HG03378 (cell line): ENCODE results near the gene DHX29.
"Not testable (repeated sequence)": the region's sequence is repeated elsewhere in the genome, so short reads cannot be mapped to it uniquely, and the experiment has no call there.

ENCODE experiments used
- ATAC-seq: cut with Tn5 transposase; IDR thresholded peaks from one replicate; pipeline ENCODE4 v1.9.1; 2021; ENCODE audit warnings: mild to moderate bottlenecking, moderate library complexity; ENCODE audit not compliant: unreplicated experiment

The DHX29 gene

DNA sequence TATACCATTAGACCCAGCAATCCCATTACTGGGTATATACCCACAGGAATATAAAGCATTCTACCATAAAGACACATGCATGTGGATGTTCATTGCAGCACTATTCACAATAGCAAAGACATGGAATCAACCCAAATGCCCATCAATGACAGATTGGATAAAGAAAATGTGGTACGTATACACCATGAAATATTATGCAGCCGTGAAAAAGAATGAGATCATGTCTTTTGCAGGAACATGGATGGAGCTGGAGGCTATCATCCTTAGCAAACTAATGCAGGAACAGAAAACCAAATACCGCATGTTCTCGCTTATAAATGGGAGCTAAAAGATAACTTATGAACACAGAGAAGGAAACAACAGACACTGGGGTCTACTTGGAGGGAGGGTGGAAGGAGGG, 10.7 kb upstream of the DHX29 start:
- ATAC-seq, result not testable (repeated sequence)

DNA sequence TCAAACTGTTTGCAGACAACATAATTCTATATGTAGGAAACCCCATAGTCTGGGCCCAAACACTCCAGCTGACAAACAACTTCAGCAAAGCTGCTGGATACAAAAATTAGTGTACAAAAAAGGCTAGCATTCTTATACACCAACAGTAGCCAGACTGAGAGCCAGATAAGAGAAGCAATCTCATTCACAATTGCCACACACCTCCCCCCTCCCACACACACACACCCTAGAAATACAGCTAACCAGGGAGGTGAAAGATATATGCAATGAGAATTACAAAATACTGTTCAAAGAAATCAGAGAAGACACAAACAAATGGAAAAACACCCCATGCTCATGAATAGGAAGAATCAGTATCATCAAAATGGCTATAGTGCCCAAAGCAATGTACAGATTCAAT, 9.3 kb upstream of the DHX29 start:
- no peak for ATAC-seq

DNA sequence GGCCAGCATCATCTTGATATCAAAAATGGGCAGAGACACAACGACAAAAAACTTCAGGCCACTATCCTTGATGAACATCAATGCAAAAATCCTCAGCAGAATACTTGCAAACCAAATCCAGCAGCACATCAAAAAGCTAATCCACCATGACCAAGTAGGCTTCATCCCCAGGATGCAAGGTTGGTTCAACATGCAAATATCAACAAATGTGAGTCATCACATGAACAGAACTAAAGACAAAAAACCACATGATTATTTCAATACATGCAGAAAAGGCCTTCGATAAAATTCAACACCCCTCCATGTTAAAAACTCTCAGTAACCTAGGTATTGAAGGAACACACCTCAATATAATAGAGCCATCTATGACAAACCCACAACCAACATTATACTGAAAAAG, 8.8 kb upstream of the DHX29 start:
- no peak for ATAC-seq

DNA sequence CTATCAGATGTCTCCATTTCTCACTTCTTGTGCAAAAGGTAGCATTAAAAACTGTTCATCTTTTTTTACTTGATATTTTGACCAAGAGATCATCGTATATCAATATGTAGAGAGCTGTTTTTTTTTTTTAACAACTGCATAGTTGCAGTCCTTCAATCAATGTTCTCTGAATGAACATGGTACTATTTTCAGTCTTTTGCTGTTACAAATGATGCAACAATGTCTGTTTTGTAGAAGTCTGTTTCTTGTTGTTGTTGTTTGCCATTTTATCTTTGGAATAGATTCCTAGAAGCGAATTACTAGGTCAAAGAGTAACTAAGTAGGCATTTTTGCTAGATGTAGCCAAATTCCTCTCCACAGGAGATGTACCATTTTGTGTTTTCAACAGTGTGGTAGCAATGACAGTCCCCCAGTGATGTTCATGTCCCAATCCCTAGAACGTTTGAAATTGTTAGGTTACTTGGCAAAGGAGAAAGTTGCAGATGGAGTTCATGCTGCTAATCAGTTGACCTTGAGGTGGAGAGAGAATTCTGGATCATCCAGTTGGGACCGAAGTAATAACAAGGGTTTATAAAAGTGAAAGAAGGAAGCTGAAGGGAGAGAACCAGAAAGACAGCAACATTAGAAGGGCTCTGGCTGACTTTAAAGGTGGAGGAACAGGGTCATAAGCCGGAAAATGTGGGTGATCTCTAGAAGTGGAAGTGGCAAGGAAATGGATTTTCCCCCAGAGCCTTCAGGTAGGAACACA, 6.5 kb upstream of the DHX29 start:
- ATAC-seq, result no peak

DNA sequence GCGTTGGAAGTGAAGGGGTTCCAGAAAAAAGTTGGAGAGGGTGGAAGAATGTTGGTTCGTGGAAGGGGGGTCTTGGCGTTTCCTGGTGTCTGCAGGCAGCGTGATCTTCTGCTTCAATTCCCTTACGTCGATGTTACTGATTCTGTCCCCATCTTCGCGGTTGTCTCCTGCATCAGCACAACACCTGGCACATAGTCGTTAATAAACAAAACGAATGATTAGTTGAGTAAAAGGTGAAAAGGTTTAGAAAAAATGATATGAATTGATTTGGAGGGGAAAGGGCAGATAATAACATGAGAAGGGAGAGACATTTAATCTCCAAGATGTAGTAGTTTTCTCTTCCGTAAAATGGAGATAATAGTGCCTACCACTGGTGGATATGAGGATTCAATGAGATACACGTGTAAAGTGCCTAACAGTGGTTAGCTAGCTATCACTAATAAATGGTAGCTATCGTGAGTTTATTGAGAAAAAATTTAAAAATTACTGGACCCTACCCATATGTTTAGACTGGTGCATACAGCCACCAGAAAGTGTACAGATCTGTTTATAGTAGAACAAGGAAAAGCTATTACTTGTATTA, 851 bp upstream of the DHX29 start:
- ATAC-seq, result no peak

DNA sequence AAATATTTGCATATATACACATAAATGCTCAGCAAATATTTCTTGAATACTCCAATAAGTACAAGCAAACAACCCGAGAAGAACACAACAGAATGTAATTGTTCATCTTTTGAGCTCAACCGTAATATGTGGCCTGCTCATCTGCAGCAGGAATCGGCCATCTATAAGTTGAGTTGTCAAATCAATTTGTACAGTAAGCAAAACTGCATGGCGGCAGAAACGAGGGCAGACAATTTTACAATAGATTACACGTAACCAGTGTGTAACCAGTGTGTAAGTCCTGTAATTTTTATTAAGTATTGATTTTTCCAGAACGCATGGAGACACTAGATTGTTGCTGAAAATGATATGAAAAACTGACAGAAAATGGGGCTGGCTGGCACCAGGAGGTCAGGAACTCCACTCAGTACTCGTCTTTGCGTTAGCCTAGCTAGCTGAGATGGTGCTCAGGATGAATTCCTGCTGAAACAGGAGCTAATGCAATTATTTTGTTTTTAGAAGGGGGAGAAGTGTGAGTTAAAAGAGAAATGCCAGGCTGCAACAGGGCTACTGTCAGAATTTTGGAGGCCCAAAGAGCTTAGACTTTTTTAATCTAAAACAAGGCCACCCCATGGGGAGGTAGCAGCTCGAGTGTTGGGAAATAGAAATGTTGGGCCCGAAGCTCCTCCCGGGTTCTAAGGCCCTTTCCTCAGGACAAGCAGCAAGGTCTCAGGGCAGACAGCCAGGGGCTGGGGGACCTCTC, 682 bp downstream of the DHX29 start:
- ATAC-seq, result peak; percentile 1

DNA sequence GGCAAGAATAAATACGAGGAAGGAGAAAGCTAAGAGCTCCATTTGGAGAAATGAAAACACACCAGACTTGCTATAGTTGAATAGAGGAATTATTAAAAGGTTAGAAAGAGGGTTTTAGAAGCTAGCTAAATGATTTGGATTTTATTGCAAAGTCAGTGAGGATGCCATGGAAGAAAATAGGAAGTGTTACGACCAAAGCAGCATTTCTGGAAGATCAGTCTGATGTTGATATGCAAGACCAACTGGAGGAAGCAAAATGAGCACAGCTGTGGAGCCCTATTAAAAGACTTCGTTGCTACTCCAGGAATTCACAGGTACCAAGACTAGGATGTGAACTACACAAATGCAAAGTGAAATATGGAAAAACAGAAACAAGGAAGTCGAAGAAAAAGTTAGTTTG, 2.1 kb downstream of the DHX29 start:
- ATAC-seq, result no peak

DNA sequence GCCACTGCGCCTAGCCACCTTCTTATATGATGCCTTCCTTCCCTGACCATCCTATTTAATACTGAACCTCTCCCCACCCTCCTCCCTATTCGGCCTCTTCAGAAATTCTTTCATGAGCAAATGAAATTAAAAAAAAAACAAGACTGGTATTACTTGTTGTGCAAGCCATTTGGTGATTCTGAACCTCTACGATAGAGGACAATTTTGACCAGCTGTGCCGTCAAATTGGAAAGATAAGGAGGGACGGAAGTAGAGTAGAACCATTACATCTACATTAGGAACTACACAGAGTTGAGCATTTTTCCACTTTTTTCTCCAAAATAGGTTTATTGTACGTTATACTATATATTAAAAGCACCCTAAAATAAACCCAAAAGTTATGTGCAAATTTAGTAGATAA, 2.9 kb downstream of the DHX29 start:
- no peak for ATAC-seq

DNA sequence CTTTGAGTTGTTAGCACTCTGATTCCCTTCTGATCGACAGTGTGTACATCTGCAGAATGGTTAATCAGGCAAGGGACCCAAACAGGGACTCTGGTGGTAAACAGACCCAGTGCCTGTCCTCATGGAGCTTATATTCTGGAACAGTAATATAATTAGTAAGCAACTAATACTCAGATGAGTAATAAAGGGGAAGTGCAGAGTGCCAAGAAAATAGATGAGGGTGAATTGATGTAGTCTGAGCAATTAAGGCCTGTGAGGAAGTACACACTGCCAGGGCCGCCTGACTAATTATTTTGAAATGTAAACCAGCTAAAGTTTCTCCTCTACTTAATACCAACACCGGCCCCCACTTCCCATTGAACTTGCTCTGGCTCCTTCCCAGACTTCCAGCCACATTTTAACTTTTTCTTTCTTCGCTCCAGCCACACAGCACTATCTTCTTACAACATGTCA, 4.2 kb downstream of the DHX29 start:
- ATAC-seq, result no peak

DNA sequence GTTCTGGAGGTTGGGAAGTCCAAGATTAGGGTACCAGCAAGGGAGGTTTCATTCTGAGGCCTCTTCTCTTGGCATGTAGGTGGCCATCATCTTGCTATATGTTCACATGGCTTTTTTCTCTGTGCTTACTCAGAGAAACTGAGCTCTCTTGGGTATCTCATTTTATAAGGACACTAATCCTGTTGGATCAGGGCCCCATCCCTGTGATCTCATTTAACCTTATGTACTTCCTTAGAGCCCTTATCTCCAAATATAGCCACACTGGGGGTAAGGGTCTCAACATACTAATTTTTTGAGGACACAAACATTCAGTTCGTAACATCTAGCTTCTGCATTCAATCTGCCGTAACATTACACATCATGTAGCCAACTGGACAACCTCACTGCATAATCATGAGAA, 6.6 kb downstream of the DHX29 start:
- ATAC-seq, result no peak

DNA sequence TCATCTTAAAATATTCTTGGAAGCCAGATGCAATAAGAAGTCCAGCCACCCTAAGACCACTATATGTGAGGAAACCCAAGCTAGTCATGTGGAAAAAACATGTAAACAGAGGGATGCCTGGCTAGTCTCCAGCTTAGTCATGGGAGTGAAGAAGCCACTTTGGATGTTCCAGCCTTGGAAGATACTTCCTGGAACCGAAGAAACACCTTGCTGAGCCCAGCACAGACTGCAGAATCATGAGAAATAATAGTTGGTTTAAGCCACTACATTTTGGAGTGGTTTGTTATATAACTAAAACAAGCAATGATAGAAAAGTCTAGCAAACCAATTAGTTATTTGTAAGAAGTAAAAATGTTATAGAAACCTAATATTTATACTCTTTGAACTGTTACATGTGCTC, 12.6 kb downstream of the DHX29 start:
- ATAC-seq, result no peak

DNA sequence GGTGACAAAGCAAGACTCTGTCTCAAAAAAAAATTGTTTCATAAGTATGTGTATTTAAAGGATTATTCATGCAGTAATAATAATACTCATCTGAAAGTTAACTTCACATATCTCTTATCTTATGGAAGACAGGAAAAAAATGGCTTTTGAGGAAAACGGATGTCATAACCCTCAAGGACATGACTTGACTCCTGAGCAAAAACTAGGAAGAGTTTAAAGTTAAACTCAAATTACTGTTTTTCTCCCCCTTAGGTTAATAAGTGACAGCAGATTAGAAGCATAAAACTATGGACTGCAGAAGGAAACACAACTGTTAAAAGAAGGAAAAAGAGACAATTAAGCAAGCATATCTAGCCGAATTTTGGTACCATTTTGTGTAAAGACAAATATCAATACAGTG, 16.5 kb downstream of the DHX29 start:
- ATAC-seq, result no peak

DNA sequence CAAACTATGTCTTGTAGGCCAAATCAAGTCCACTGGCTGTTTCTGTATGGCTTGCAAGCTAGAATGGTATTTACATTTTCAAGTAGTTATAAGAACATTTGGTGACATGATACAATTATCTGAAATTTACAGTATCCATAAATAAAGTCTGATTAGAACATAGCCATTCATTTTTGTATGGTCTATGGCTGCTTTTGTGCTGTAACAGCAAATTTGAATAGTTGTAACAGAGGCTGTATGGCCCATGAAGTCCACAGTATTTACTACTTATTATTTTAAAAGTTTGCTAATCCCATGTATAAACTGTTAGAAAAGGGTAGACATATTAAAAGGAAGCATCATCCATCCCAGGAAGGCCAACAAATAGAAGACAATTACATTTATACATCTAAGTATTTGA, 17.7 kb downstream of the DHX29 start:
- ATAC-seq, result no peak

DNA sequence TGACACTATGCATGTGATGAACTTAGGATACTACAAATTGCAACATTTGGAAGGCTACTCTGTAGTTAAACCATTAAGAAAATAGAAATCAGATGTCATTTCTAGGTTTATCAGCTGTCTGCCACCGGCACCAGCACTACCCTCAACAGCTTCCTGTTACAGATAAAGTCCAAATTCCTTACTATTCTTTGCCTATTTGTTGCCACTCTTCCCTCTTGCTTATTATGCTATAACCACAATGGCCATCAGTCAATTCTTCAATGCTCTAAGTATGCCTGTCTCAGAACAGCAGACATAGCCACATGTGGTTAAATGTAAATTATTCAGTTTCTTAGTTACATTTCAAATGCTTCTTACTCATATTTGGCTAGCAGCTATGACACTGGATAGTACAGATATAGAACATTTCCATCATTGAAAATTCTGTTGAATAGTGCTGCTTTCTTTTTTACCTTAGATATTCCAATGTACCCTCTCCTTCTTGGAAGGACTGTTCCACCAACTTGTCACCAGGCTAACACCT, 21.0 kb downstream of the DHX29 start:
- ATAC-seq, result no peak

DNA sequence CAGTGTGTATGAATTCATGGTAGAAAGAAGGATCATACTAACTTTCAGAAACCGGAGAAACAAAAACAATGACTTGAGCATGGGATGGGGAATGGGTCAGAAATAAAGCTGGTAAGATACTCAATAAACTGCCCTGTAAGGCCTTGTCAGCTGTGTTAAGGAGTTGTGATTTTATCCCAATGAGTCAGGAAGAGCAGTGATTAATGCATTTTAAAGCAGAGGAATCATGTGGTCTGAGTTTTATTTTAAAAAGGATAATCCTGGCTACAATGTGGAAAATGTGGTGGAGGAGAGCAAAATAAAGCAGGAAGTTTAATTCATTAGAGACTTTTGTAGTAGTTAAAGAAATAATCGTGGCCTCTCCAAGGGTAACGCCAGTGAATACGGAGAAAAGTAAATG, 28.7 kb downstream of the DHX29 start:
- ATAC-seq, result no peak

DNA sequence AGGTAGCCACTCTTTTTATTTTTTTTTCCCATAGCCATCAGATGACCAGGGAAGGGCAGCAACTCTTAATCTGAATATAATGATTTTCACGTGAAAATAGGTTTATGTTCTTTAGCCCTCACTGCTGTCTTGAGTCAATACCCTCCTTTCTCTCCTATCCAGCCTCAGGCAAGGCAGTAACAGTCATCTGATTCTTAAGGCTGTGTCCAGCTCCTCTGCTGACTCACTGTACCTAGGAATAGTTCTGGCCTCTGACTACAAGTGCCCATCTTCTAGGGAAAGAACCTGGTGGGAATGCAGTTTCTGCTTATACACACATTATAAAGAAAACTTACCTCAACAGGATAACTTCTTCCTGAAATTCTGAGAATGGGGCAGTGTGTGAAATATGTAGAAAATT, 30.7 kb downstream of the DHX29 start:
- no peak for ATAC-seq

DNA sequence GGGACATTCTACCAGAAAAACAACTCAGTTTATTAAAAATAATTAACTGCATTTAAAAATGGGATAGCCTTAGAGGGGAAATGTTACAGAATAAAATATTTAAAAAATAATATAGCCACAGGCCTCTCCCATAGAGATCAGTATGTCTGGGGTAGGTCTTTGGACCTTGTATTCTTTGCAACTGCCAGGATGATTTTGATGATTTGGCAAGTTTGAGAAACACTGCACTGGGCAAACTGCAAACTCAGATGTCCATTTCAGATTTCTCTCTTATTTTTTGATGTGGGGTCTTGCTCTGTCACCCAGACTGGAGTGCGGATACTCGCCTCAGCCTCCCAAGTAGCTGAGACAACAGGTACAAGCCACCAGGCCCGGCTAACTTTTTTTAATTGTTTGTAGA, 49.2 kb downstream of the DHX29 start:
- ATAC-seq, result no peak

DNA sequence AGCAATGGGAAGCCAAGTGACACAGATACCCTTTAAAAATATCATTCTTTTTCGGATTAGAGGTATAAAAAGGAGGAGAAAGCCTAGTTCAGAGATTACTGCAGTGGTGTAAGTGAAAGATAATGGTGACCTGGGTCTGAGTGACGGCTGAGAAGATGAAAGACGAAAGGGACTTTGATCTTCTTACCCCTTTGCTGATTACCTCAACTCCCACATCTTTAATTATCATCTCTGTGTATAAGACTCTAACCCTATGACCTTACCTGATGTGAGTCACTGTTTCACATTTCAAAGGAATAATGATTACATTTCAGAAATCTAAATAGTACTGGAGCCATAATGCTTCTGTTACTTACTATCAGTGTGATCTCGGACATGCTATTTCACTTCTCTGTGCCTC, 52.7 kb downstream of the DHX29 start:
- no peak for ATAC-seq

DNA sequence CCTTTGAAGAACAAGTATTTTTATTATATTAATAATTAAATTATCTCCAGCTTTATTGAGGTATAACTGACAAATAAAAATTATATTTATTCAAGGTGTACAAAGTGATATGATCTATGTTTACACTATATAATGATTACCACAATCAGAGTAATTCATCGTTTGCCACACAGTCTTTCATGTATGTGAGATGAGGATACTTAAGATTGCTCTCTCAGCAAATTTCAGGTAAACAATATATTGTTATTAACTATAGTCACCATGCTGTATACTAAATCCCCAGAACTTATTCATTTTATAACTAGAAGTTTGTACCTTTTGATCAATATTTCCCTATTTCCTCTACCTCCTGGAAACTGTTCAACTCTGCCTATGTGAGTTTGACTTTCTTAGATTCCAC, 57.4 kb downstream of the DHX29 start:
- ATAC-seq, result no peak

DNA sequence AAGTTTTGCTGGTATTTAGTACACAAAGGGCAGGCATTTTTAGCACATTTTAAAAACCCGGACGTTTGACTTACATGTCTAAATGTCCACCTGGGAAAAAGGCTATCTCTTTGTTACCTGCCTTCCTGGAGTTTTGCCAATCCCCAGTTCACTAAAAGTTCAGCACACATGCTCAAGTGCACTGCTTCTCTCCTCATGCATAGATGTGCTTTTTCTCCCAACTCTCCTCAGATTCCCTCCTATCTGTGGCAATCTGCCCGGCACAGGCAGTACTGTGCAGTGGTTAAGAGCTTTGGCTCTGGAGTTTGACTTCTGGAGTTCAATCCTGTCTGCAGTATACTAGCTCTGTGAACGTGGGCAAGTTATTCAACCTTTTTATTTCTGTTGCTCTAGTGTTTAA, 65.7 kb downstream of the DHX29 start:
- ATAC-seq, result no peak

DNA sequence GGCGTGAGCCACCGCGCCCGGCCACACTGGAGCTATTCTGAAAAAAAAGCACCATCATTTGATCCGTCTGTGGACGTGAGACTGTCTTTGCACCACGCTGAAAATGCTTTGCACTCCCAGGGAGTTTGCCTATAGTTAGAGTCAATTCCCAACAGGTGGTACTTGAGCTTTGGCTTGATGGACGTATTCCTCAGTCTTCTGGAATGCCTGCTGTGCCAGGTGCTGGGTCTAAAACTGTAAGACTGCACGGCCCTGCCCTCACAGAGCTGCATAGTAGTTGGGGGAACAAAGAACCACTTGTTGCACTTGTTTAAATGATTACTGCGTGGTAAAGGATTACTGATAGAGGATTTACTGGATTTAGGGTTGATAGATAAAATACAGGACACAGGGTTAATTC, 70.7 kb downstream of the DHX29 start:
- no peak for ATAC-seq

DNA sequence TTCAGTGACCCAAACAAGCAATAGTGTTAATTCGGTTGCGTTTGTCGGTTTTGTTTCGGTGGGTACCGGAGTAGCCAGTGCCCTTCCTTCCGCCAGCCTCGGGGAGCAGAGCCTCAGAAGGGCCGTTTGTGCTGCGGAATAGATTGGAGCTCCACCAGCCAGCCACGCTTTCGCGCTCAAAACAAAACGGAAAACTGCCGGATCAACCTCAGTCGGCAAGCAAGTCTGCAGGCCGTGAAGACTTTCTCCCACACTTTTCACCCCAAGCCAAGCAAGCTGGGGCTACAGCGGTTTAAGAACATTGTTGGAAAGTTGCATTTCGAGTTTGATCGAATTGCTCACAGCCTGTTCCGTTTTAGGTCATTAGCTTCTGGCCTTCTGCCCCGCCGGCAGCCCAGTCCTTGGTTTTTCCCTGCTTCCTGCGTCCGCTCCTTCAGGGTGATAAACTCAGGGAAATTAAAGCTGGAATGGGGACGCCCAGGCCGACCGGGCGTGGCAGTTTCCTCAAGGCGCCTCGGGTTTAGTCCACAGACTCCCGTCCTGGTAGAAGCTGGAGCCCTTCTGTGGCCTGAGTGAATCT, 73.3 kb downstream of the DHX29 start:
- ATAC-seq, result no peak
